ENCODE data around the gene SLC35F5.
"Not testable (repeated sequence)": the region's sequence is repeated elsewhere in the genome, so short reads cannot be mapped to it uniquely, and the experiment has no call there.

Gene SLC35F5

DNA sequence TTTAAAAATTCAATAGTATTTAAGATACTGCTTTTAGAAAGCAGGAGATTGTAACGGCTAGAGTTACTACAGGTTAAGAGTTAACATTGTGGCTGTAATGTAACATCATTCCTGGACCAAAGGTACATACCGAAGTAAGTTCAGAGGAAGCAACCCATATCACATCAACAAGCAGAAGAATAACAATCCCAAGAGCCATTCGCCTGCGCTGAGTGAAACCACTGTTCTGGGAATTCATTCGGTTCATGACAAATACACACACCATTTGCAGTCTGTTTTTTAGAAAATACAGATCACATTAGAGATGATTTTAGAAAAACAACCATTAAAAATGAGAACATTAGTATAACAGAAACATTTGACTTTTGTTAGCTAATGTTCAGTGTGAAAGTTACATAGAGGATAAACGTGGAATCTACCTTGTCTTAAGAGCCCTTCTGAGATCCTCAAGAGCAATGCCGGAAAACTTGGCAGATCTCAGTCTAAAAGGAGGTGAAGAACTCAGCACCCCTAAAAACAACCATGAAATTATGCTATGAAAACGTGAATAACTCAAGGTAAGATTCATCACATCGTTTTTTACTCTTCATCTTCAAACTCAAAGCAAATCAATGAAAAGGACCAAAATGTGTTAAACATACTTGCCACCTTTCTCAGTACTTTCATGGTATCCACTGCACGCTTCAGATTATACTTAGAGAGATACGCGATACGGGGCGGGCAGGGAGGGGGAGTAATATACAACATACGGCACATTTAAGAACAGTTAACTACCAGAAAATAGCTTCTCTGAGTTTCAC is 1.2 kb downstream of the SLC35F5 start:
- DNase-seq: no peak

GRCh38 chr2:113754160-113754559 is 2.3 kb downstream of the SLC35F5 start:
- DNase-seq: no peak

DNA sequence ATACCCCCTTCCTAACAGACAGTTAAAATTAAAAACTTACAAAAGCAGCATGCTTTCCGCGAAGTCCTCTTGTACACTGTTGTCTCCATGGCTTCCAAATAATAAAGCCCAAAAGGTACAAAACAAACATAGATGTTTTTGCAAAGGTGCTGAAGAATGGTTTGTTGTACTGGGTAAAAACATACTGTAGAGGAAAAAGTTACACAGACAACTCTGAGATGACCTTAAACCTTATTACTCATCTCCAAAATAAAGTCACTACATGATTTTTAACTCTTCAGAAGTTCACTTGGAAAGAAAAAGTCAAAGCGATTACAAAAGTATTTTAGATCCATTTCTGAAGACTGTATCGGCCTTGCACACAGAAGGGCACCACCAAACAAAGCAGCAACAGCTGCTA is 6.1 kb downstream of the SLC35F5 start:
- DNase-seq: no peak

DNA sequence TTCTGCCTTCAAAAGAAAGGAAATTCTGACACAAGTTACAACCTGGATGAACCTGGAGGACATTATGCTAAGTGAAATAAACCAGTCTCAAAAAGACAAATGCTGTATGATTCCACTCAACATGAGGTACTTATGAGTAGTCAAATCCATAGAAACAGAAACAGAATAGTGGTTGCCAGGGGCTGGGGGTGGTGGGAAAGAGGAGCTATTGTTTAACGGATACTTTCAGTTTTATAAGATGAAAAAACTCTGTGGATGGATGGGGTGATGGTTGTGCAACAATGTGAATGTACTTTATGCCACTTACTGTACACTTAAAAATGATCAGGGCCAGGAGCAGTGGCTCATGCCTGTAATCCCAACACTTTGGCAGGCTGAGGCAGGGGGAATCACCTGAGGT is 15.4 kb downstream of the SLC35F5 start:
- DNase-seq: no peak

- no peak for DNase-seq
Observed at GRCh38 chr2:113739849-113740248, 16.6 kb downstream of the SLC35F5 start.

DNA sequence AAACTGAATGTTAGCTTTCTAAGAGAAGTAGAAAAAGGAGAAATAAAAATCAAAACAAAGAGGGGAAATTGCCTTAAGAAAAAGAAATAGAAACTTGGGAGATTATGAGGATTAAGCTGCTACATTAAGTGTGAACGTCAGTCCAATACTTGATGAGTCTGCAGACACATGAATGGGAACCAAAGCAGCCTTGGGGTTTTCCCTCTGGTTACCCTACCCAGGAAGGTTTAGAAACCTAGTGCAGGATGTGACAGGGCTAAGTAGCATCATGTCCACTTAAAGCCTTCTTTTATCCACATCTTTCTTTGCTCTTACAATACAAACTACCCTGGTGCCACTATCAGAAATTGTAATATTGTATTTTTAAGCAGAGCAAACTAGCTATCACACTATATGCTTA is 22.3 kb downstream of the SLC35F5 start:
- no peak for DNase-seq

- DNase-seq: no peak
Observed at GRCh38 chr2:113724010-113724409, 32.4 kb downstream of the SLC35F5 start.

DNA sequence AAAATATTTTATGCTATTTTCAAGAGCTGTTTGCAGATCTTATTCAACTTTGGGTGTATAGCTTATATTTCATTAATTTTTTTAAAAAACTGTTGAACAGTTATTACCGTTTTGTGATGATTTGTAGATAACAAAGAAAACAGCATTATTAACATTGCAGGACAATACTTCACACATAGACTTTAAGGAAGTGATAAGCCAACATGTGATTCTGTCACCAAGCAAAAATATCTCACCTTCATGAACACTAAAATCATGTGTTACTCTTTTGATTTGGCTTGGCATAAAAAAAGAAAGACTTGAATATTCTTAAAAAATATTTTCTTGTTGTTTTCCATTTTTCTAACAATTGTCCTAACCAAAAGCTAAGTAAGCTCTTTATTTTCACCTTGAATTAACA is 33.0 kb downstream of the SLC35F5 start:
- DNase-seq: no peak

- DNase-seq: no peak
Observed at GRCh38 chr2:113720167-113720566, 36.3 kb downstream of the SLC35F5 start.

DNA sequence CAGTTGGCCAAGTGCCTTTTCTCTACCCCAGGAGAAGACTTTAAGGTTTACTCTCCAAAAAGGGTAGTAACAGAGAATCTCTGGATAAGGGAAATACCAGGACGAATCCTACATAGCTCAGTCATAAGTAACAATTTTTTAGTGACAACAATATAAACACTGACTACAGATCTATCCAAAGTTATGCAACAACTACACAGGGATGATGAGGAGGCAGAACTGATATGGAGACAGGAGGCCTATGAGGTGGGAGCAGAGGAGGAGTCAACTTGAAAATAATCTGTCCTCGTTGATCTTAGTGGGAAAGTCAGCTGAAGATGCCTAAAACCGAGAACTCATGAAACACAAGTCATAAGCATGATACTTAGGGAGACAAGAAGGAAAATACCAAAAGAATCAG is 40.2 kb downstream of the SLC35F5 start:
- DNase-seq: no peak

DNA sequence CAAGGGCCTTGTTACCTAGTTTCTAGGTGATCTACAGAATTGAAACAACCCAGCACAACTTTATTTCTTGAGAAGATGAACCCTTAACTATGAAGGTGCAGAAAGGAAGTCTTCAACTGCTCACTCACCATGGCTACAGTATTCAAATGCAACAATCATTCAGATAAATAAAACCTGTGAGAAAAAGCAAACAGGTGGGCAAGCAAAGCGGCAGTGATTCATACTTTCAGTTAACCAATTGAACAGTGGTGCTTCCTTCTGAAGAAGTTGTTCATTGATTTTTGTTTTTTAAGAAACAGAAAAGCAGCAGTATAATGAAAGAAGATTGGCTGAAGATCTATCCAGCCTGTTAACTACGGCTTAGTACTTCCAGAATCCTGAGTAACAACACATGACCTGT is 43.5 kb downstream of the SLC35F5 start:
- no peak for DNase-seq

GRCh38 chr2:113711851-113712250 is 44.6 kb downstream of the SLC35F5 start:
- no peak for DNase-seq

DNA sequence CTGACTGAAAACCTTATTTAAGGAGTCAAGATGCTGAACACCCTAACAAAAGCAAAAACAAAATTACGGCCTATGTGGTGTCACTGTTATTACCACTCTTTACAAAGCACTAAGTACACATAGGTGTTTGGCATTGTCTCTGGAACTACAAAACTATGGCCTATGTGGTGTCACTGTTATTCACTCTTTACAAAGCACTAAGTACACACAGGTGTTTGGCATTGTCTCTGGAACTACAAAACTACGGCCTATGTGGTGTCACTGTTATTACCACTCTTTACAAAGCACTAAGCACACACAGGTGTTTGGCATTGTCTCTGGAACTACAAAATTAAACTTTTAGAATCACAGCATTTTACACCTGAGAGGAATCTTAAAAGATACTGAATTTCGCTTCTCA is 47.4 kb downstream of the SLC35F5 start:
- DNase-seq: no peak

GRCh38 chr2:113707106-113707505 is 49.3 kb downstream of the SLC35F5 start:
- no peak for DNase-seq

GRCh38 chr2:113705982-113706523 is 50.4 kb downstream of the SLC35F5 start:
- DNase-seq: no peak

GRCh38 chr2:113704300-113704993 is 52.0 kb downstream of the SLC35F5 start:
- not testable (repeated sequence) for DNase-seq

DNA sequence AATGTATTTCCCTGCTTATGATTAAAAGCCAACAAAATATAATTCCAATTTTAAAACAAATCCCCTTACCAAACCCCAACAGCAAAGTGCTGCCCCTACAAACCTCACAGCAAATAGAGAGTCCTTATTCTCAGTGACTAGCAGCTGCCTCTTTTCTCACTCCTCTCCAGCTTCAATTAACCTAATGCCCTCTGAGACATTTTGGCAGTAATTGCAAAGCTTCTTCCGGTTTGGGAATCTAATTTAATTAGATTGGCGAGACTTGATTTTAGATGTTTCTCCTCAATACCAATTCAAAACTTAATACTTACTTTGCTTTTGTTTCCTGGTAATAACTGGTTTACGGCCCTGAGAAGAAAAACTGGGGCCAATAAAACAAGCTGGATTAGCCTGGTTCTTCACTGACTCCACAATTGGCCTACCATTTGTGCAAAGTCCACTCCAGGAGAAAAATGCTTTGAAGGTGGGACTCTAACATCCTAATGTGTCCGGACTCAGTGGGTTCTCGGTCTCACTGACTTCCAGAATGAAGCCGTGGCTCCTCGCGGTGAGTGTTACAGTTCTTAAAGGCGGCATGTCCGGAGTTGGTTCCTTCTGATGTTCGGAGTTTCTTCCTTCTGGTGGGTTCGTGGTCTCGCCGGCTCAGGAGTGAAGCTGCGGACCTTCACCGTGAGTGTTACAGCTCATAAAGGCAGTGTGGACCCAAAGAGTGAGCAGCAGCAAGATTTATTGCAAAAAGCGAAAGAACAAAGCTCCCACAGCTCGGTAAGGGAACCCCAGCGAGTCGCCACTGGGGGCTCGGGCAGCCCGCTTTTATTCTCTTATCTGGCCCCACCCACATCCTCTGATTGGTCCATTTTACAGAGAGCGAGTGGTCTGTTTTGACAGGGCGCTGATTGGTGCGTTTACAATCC is 52.8 kb downstream of the SLC35F5 start:
- no peak for DNase-seq

DNA sequence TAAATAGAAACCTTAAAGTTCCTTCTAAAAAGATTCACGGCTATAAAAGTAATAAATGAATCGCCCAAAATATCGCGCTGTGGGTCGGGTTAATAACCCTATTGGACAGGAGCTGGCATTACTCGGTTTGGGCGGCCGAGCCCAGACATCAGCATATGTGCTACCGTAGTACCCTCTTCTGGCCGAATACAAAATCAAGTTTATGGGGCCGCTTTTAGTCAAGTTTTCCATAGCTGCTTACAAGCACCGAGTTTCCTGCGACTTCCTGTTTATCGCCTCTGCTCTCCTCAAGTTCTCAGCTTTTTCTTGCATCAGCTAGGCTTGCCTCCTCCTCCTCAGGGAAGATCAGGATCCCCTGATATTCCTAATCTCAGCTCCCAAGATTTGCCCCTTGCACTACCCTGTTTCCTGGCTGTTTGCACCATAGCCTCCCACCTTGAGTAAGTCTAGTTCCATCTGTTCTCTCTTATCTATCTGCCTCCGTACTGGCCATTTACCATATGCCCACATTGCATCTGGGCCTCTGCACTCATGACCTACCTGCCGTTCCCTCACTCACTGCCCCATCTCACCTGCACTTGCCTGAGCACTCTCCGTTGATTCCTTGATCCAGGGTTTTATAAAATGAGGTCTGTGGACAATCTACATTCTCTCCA is 56.1 kb downstream of the SLC35F5 start:
- no peak for DNase-seq

DNA sequence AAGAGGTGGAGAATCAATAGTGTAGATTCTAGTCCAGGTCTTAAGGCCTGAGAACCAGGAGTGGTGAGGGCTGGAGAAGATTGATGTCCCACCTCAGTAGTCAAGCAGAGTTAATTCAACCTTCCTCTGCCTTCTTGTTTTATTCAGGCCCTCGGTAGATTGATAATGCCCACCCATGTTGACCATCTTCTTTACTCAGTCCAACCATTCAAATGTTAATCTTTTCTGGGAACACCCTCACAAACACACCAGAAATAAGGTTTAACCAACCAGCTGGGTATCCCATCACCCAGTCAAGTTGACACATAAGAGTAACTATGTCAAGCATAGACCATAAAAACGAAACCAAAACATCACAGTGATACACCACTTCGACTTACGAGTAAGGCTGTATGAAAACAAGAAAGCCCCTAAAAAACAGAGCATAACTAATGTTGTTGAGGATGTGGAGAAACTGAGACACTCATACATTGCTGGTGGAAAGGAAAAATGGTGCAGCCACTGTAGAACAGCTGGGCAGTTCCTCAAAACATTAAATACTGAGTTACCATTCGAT is 57.5 kb downstream of the SLC35F5 start:
- DNase-seq: no peak

DNA sequence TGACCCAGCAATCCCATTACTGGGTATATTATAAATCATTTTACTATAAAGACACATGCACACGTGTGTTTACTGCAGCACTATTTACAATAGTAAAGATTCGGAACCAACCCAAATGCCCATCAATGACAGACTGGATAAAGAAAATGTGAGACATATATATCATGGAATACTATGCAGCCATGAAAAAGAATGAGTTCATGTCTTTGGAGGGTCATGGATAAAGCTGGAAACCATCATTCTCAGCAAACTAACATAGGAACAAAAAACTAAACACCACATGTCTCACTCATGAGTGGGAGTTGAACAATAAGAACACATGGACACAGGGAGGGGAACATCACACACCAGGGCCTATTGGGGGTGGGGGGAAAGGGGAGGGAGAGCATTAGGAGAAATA is 58.2 kb downstream of the SLC35F5 start:
- DNase-seq: not testable (repeated sequence)

DNA sequence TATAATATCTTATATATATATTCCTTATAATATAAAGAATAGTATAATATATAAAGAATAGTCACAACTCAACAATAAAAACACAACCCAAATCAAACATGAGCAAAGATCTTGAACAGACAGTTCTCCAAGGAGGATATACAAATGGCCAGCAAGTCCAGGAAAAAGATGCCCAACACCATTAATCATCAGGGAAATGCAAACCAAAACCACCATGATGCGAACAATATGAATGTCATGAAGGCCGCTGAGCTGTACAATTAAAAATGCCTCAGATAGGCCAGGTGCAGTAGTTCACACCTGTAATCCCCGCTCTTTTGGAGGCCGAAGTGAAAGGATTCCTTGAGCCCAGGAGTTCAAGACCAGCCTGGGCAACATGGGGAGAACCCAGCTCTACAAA is 58.9 kb downstream of the SLC35F5 start:
- DNase-seq: no peak

DNA sequence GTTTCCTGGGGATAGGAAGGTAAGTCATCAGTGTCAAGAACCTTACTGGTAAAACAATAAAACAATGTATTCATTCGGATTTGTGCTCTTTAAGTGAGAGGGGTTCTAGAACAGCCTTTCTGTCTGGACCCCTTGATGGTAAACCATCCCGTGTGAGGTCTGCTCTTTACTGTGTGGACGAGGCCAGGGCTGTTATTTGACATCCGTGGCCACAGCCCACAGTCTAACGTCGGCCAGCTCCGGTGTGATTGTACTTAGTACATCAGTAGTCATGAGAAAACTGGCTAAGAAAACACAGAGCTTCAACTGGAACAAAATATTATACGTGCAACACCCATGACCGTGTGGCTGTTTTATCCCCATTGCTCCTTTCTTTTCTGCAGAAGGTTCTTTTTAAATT is 62.0 kb downstream of the SLC35F5 start:
- DNase-seq: no peak

Measured in cortex of kidney (tissue), 1 donor.